ENCODE results near the gene SIK1.
"Not testable (repeated sequence)": the region's sequence is repeated elsewhere in the genome, so short reads cannot be mapped to it uniquely, and the experiment has no call there.

DNA sequence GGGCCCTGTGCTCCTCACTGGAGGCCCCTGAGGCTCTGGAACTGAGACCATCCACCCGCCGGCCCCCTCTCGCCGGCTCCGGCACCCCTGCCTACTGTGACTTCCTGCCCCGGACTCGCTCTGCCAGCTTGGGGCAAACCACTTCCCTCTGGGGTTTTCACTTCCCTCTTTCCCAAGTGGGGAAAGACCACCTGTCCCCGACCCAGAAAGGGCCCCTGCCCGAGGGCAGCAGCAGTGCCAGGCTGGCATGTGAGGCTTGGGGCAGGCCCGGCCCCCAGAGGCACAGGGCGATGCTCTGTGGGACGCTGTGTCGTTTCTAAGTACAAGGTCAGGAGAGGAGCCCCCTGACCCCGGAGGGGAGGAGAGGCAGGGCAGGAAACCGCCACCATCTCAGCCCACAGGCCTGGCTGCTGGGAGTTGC is 27.3 kb downstream of the SIK1 start:
- TF ChIP-seq, protein P1, sequence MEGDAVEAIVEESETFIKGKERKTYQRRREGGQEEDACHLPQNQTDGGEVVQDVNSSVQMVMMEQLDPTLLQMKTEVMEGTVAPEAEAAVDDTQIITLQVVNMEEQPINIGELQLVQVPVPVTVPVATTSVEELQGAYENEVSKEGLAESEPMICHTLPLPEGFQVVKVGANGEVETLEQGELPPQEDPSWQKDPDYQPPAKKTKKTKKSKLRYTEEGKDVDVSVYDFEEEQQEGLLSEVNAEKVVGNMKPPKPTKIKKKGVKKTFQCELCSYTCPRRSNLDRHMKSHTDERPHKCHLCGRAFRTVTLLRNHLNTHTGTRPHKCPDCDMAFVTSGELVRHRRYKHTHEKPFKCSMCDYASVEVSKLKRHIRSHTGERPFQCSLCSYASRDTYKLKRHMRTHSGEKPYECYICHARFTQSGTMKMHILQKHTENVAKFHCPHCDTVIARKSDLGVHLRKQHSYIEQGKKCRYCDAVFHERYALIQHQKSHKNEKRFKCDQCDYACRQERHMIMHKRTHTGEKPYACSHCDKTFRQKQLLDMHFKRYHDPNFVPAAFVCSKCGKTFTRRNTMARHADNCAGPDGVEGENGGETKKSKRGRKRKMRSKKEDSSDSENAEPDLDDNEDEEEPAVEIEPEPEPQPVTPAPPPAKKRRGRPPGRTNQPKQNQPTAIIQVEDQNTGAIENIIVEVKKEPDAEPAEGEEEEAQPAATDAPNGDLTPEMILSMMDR (IDR thresholded peaks at IDR 0.05) = not testable (repeated sequence)
- TF ChIP-seq ZFX (IDR thresholded peaks at IDR 0.05; ENCODE audit: borderline replicate concordance) = not testable (repeated sequence)

Data from 22Rv1 (cell line).